Mesothelial cell of epicardium (in vitro differentiated cells): ENCODE results near the gene ADD1. TPM values are rescaled to one million over a fixed set of nuclear protein-coding genes. Genes with fewer than 3 reads are reported as not detected.

Source experiments
- DNase-seq, 2 experiments: peaks; one replicate each; pipeline ENCODE4 v3.0.0; 2021; ENCODE audit warnings: low spot score in 2 of 2; ENCODE audit not compliant: unreplicated experiment in 2 of 2
- H3K27ac Mint-ChIP-seq: 2 replicates; pipeline ENCODE4 v1.8.0; 2021; ENCODE audit warnings: mixed read lengths
- H3K27me3 Mint-ChIP-seq: 2 replicates; pipeline ENCODE4 v1.8.0; 2021; ENCODE audit warnings: low read depth, mixed read lengths
- H3K36me3 Mint-ChIP-seq: 2 replicates; pipeline ENCODE4 v1.8.0; 2021; ENCODE audit warnings: mixed read lengths
- H3K4me1 Mint-ChIP-seq: 2 replicates; pipeline ENCODE4 v1.8.0; 2021; ENCODE audit warnings: mixed read lengths
- H3K4me3 Mint-ChIP-seq: 2 replicates; pipeline ENCODE4 v1.8.0; 2021; ENCODE audit warnings: mild to moderate bottlenecking, moderate library complexity, mixed read lengths
- H3K9me3 Mint-ChIP-seq: 2 replicates; pipeline ENCODE4 v1.8.0; 2021; ENCODE audit warnings: mixed read lengths
- CTCF ChIP-seq: fragments of 200-600 bp; sonication (generic); IDR thresholded peaks from one replicate; pipeline ENCODE4 v1.5.0; 2021; ENCODE audit warnings: antibody characterized with exemption; ENCODE audit not compliant: unreplicated experiment
- total RNA-seq: library from RNA; stranded (reverse); gene quantifications from 3 replicates; pipeline ENCODE4 v1.2.1, GENCODE V29; 2021

Gene ADD1
- total RNA-seq, 1 donor from 2014 or later = 297 TPM

GRCh38 chr4:2925931-2926860 lies 82.6 kb downstream of the ADD1 start:
- peaks cover 38% of the 10 kb centered on the region for H3K36me3 Mint-ChIP-seq
- H3K27me3 Mint-ChIP-seq = no peaks in the 10 kb centered on the region
- H3K9me3 Mint-ChIP-seq = no peaks in the 10 kb centered on the region
- TF ChIP-seq CTCF = no peak
- H3K4me3 Mint-ChIP-seq = no peak overlapping the region
- H3K27ac Mint-ChIP-seq = no peak overlapping the region
- H3K4me1 Mint-ChIP-seq = no peaks in the 10 kb centered on the region
- peak in 1 of 2 experiments; percentile 12 for DNase-seq

GRCh38 chr4:2927016-2927695 lies 83.5 kb downstream of the ADD1 start:
- Mint-ChIP-seq H3K36me3 (peaks cover 30% of the 10 kb centered on the region), H3K27me3 (no peaks in the 10 kb centered on the region), H3K27ac (no peak overlapping the region), H3K9me3 (no peaks in the 10 kb centered on the region), H3K4me3 (no peak overlapping the region), H3K4me1 (no peaks in the 10 kb centered on the region)
- TF ChIP-seq CTCF = no peak
- DNase-seq = peak in 1 of 2 experiments; percentile 4

- Mint-ChIP-seq H3K4me1 (no peaks in the 10 kb centered on the region), H3K4me3 (no peak overlapping the region)
These were observed 84.0 kb downstream of the ADD1 start for GRCh38 chr4:2927696-2928075.

GRCh38 chr4:2928242-2929176 lies 84.9 kb downstream of the ADD1 start:
- Mint-ChIP-seq H3K27ac (peak overlapping the region; percentile 71), H3K4me3 (no peak overlapping the region), H3K36me3 (peaks cover 23% of the 10 kb centered on the region), H3K9me3 (no peaks in the 10 kb centered on the region), H3K27me3 (no peaks in the 10 kb centered on the region), H3K4me1 (peaks cover 7% of the 10 kb centered on the region)
- TF ChIP-seq CTCF = no peak
- DNase-seq = peak in 1 of 2 experiments; percentile 12

More at GRCh38 chr4:2927696-2928075, 84.0 kb downstream of the ADD1 start:
- Mint-ChIP-seq H3K9me3 (no peaks in the 10 kb centered on the region), H3K36me3 (peaks cover 27% of the 10 kb centered on the region), H3K27ac (no peak overlapping the region), H3K27me3 (no peaks in the 10 kb centered on the region)
- DNase-seq = peak in 1 of 2 experiments; percentile 16
- TF ChIP-seq CTCF = no peak

- Mint-ChIP-seq H3K27ac (no peak overlapping the region), H3K4me1 (peaks cover 7% of the 10 kb centered on the region), H3K9me3 (no peaks in the 10 kb centered on the region), H3K4me3 (no peak overlapping the region), H3K36me3 (peaks cover 22% of the 10 kb centered on the region), H3K27me3 (no peaks in the 10 kb centered on the region)
- DNase-seq = peak in 1 of 2 experiments; percentile 7
- TF ChIP-seq CTCF = no peak
These were observed 85.8 kb downstream of the ADD1 start for GRCh38 chr4:2929469-2929868.
